Ovary (tissue), 9 donors: ENCODE results near the gene AMBN. TPM values are rescaled to one million over a fixed set of nuclear protein-coding genes. Genes with fewer than 3 reads are reported as not detected.

Source experiments
- DNase-seq, 5 donors: peaks; one replicate each; pipeline ENCODE4 v3.0.0-alpha.2; 2019 to 2020
- H3K27ac ChIP-seq, 2 donors: fragments of 200-600 bp; one replicate each; pipeline versions ENCODE4 v1.5.1 to v1.8.0; 2019 to 2022
- H3K27me3 ChIP-seq: fragments of 200-600 bp; one replicate; pipeline ENCODE4 v1.8.0; 2022
- H3K36me3 ChIP-seq: fragments of 200-600 bp; sonication (generic); one replicate; pipeline ENCODE4 v1.5.1; 2019
- H3K4me1 ChIP-seq: one replicate; pipeline ENCODE4 v1.8.1; 2013; ENCODE audit warnings: mild to moderate bottlenecking, moderate library complexity; ENCODE audit not compliant: insufficient read depth
- H3K4me3 ChIP-seq: fragments of 200-600 bp; sonication (generic); one replicate; pipeline ENCODE4 v1.5.1; 2017
- H3K9me3 ChIP-seq, 2 donors: fragments of 200-600 bp in 1 of 2; sonication (generic) in 1 of 2; one replicate each; pipeline versions ENCODE4 v1.5.1 to v1.8.1; 2013 to 2019; ENCODE audit warnings: mild to moderate bottlenecking in 1 of 2, moderate library complexity in 1 of 2
- CTCF ChIP-seq, 3 donors: fragments of 450-650 bp in 2 of 3; fragments of 200-600 bp in 1 of 3; IDR thresholded peaks; one replicate each; pipeline versions ENCODE4 v1.5.1 to v1.8.0; 2016 to 2022; ENCODE audit warnings: antibody characterized with exemption in 3 of 3, mild to moderate bottlenecking in 1 of 3
- EP300 ChIP-seq: sonication (generic); formaldehyde crosslinking; IDR thresholded peaks from one replicate; pipeline ENCODE4 v1.6.1; 2017; ENCODE audit warnings: antibody characterized with exemption
- POLR2A ChIP-seq: fragments of 450-650 bp; IDR thresholded peaks from one replicate; pipeline ENCODE4 v1.6.1; 2017; ENCODE audit warnings: antibody characterized with exemption, mild to moderate bottlenecking, moderate library complexity
- WGBS, 3 donors: extraction: QIAGEN DNeasy Blood & Tissue Kit in 1 of 3; methylation state at CpG; one replicate each; pipeline versions ENCODE4 v1.1.5 to v1.1.7; 2013 to 2017; 5-methylcytosine and 5-hydroxymethylcytosine counted together
- intact Hi-C, 4 donors: fragments of 100-400 bp; cut with DNase I; formaldehyde crosslinking; loops; one replicate each; pipeline versions ENCODE4 v1.11.0 to v1.15.1; 2022 to 2023
- polyA plus RNA-seq, 2 donors: library from polyadenylated mRNA; stranded (reverse); fragments of 200-250 nt in 1 of 2; fragments of 350-450 nt in 1 of 2; fragmentation: Illumina TruSeq in 1 of 2; extraction: RNeasy Lipid Tissue Mini Kit (QIAGEN cat#74804) in 1 of 2; gene quantifications; one replicate each; pipeline ENCODE4 v1.2.3, GENCODE V29; 2013 to 2014
- total RNA-seq, 7 donors: library from RNA; depleted of rRNA in 2 of 7; stranded (reverse); fragments of >200 nt in 2 of 7; fragmentation: NEBNext Ultra II Directional in 3 of 7; extraction: Animal tissue kit (Norgen Biotek cat#: 25700) in 3 of 7; gene quantifications; one replicate each; pipeline versions ENCODE4 v1.1.0 to v1.2.4, GENCODE V29; 2016 to 2023
- donor health status: DM: no; HTN: no; CAD: no; lungs with moderate emphysema.
- donor health status: DM: no; HTN: no; CAD: no.
- donor health status: Bipolar disorder and iron deficiency.
- donor health status: DM: yes; HTN: yes; CAD: no.
- donor health status: DM: no; HTN: no; CAD: no.
- donor health status: DM: yes; HTN: yes; CAD: no.

AMBN gene
- total and polyA plus RNA-seq, 9 donors, result not detected

- Histone ChIP-seq H3K36me3 (no peaks in the 10 kb centered on the region), H3K4me1 (no peaks in the 10 kb centered on the region), H3K9me3 (no peaks in the 10 kb centered on the region), H3K27me3 (no peaks in the 10 kb centered on the region), H3K4me3 (no peak overlapping the region), H3K27ac (no peak overlapping the region)
- no peak for TF ChIP-seq EP300
- no peak for TF ChIP-seq CTCF (IDR thresholded peaks at IDR 0.05)
- no peak for TF ChIP-seq POLR2A
- 48 to 56% (median 49%) methylated on average over 1 of the region's 1 CpG for WGBS, 3 donors
- no peak for DNase-seq
- intact Hi-C loops, result no loop called here
Measured at GRCh38 chr4:70624226-70624793, 32.3 kb downstream of the AMBN start.

GRCh38 chr4:70627620-70628019 is 35.6 kb downstream of the AMBN start:
- H3K9me3 ChIP-seq, result no peaks in the 10 kb centered on the region
- no peaks in the 10 kb centered on the region for H3K36me3 ChIP-seq
- TF ChIP-seq CTCF (IDR thresholded peaks at IDR 0.05) (no peak), POLR2A (no peak), EP300 (no peak)
- no peaks in the 10 kb centered on the region for H3K4me1 ChIP-seq
- DNase-seq, result no peak
- 52 to 64% (median 58%) methylated on average over 1 of the region's 1 CpG for WGBS, 3 donors
- no peak overlapping the region for H3K27ac ChIP-seq
- intact Hi-C loops, result no loop called here
- H3K27me3 ChIP-seq, result no peaks in the 10 kb centered on the region
- H3K4me3 ChIP-seq, result no peak overlapping the region

- intact Hi-C loops, result no loop called here
- 92 to 95% (median 93%) methylated on average over 2 of the region's 2 CpGs for WGBS, 3 donors
- Histone ChIP-seq H3K9me3 (no peaks in the 10 kb centered on the region), H3K27me3 (no peaks in the 10 kb centered on the region), H3K4me3 (no peak within 1 kb of the TSS), H3K4me1 (no peaks in the 10 kb centered on the region), H3K27ac (no peak within 1 kb of the TSS), H3K36me3 (no peaks in the 10 kb centered on the region)
- TF ChIP-seq CTCF (IDR thresholded peaks at IDR 0.05) (no peak), EP300 (no peak), POLR2A (no peak)
- no peak for DNase-seq
Measured at GRCh38 chr4:70628444-70628843, 36.4 kb downstream of the AMBN start, which contains the start of gene ENAM. Gene ENAM, plus strand, starts transcription at chr4:70628744. Its CDS starts 757 bp downstream, at chr4:70629501.

- intact Hi-C loops, result no loop called here
- Histone ChIP-seq H3K4me3 (no peak overlapping the region), H3K9me3 (no peaks in the 10 kb centered on the region), H3K4me1 (no peaks in the 10 kb centered on the region), H3K27ac (no peak overlapping the region), H3K36me3 (no peaks in the 10 kb centered on the region), H3K27me3 (no peaks in the 10 kb centered on the region)
- no peak for DNase-seq
- 56 to 77% (median 68%) methylated on average over 1 of the region's 1 CpG for WGBS, 3 donors
- TF ChIP-seq EP300 (no peak), POLR2A (no peak), CTCF (IDR thresholded peaks at IDR 0.05) (no peak)
Measured at GRCh38 chr4:70629469-70630090, 37.5 kb downstream of the AMBN start.
